GM21825 (cell line): ENCODE data around the gene CASK.
A peak's percentile ranks its signal among the peaks of the same experiment; 100 is the strongest.
"Not testable (repeated sequence)": the region's sequence is repeated elsewhere in the genome, so short reads cannot be mapped to it uniquely, and the experiment has no call there.

Experiments
- ATAC-seq: cut with Tn5 transposase; IDR thresholded peaks from one replicate; pipeline ENCODE4 v1.9.1; 2021; ENCODE audit warnings: mild to moderate bottlenecking, moderate library complexity; ENCODE audit not compliant: unreplicated experiment

The CASK gene

GRCh38 chrX:41526925-41527324 is 396.4 kb downstream of the CASK start:
- peak; percentile 73 for ATAC-seq

GRCh38 chrX:41526271-41526670 is 397.1 kb downstream of the CASK start:
- no peak for ATAC-seq

- no peak for ATAC-seq
Observed at GRCh38 chrX:41522671-41523070, 400.7 kb downstream of the CASK start.

- ATAC-seq, result no peak
Observed at GRCh38 chrX:41522081-41522480, 401.3 kb downstream of the CASK start.

GRCh38 chrX:41519468-41519867 is 403.9 kb downstream of the CASK start:
- no peak for ATAC-seq

GRCh38 chrX:41518841-41519220 is 404.5 kb downstream of the CASK start:
- no peak for ATAC-seq

GRCh38 chrX:41518127-41518840 is 405.1 kb downstream of the CASK start:
- ATAC-seq, result no peak

GRCh38 chrX:41516999-41517765 is 406.2 kb downstream of the CASK start:
- no peak for ATAC-seq

- no peak for ATAC-seq
Observed at GRCh38 chrX:41516456-41516855, 406.9 kb downstream of the CASK start.

GRCh38 chrX:41515376-41515775 is 408.0 kb downstream of the CASK start:
- no peak for ATAC-seq

GRCh38 chrX:41514179-41514578 is 409.2 kb downstream of the CASK start:
- ATAC-seq, result no peak

GRCh38 chrX:41512853-41513252 is 410.5 kb downstream of the CASK start:
- ATAC-seq, result not testable (repeated sequence)

GRCh38 chrX:41512394-41512793 is 411.0 kb downstream of the CASK start:
- peak; percentile 97 for ATAC-seq

- no peak for ATAC-seq
Observed at GRCh38 chrX:41507919-41508318, 415.4 kb downstream of the CASK start.

- no peak for ATAC-seq
Observed at GRCh38 chrX:41502004-41502403, 421.4 kb downstream of the CASK start.

- ATAC-seq, result no peak
Observed at GRCh38 chrX:41499984-41500383, 423.4 kb downstream of the CASK start.

GRCh38 chrX:41499195-41499594 is 424.2 kb downstream of the CASK start:
- ATAC-seq, result no peak

- ATAC-seq, result no peak
Observed at GRCh38 chrX:41491267-41492004, 431.9 kb downstream of the CASK start.

- no peak for ATAC-seq
Observed at GRCh38 chrX:41490446-41490845, 432.9 kb downstream of the CASK start.

GRCh38 chrX:41482154-41482850 is 441.1 kb downstream of the CASK start:
- no peak for ATAC-seq
